ENCODE data around the gene DTNB.
A peak's percentile ranks its signal among the peaks of the same experiment; 100 is the strongest.
"Not testable (repeated sequence)": the region's sequence is repeated elsewhere in the genome, so short reads cannot be mapped to it uniquely, and the experiment has no call there.

DTNB gene

DNA sequence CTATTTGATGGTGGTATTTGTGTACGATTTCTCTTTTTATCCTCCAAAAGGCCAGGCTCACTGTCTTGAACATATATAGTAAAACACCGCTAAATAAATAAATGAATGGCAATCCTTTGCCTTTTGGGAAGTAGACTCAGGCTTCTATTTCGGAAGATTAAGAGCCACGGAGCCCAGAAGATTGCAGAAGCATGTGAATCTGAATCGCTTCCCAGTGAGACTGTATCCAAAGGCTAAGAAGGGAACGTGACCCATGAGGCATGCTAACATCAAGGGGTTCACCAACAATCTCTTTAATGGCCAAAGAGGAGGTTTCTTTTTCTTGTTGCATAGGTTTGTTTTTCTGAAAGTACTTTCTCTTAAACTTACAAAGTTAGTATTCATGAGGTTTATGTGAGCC lies 261.6 kb downstream of the DTNB start:
- DNase-seq: no peak

DNA sequence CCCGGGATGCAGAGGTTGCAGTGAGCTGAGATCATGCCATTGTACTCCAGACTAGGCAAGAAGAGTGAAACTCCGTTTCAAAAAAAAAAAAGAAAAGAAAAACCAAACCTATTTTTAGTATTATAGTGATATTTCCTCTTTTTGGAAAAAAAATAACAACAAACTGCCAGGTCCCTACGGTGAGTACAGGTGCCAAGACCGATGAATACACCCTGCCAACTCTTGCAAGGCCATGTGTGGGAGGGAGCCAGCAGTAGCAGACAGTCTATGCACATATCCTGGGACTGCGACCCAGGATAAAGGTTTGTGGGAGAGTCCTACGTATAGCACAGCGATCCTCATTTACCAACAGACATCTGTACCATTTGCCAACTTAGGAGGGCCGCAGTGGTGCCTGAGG lies 262.1 kb downstream of the DTNB start:
- DNase-seq: no peak

DNA sequence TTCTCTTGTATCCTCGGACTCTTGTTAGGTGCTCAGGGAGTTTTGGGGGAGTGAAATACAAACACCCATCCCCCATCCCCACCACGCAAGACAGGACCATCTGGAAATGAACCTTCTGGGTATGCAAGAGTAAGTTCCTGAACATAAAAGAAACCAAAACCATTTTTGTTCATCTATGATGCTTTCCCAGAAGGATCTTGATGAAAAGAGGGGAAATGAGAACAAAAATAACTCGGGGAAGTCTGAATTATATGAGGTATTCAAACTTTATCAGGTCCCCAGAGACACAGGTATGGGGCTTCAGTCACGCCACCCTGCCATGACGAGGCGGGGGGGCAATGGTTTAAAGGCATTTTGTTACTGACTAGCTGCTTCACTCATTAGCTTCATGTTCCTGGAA lies 263.0 kb downstream of the DTNB start:
- no peak for DNase-seq

DNA sequence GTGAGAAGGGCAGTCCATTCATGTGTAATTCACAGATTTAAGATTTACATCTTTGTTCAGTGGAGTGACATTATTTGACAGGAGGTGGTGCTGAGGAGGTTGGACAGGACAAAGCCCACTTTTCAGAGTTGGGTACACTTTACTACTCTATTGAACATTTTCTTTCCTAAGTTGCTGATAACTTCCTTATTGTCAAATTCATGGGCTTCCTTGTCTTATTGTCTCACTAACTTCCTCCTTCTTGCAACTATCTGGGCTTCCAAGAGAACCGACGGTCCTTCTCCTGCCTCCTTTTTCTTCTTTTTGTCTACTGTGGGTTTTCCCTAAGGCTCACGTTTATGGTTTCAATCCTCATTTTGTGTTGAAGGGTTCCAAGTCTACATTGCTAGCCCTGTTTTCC lies 263.9 kb downstream of the DTNB start:
- no peak for DNase-seq

DNA sequence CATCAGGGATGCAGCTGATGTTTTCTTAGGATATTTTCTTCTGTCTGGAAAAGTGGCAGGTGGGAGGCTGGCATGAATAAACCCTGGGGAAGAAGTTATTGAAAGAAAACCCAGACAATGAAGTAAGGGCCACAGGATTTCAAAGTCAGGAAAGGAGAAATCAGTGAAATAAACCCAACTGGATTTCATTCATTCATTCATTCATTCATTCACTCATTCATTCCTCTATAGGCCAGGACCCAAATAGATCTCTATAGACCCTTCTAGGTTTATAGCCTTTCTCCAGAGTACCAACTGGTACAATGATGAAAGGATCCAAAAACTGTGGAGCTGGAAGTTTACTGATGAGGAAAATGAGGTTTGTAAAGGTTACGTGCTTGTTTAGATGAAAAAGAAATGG lies 264.3 kb downstream of the DTNB start:
- no peak for DNase-seq

DNA sequence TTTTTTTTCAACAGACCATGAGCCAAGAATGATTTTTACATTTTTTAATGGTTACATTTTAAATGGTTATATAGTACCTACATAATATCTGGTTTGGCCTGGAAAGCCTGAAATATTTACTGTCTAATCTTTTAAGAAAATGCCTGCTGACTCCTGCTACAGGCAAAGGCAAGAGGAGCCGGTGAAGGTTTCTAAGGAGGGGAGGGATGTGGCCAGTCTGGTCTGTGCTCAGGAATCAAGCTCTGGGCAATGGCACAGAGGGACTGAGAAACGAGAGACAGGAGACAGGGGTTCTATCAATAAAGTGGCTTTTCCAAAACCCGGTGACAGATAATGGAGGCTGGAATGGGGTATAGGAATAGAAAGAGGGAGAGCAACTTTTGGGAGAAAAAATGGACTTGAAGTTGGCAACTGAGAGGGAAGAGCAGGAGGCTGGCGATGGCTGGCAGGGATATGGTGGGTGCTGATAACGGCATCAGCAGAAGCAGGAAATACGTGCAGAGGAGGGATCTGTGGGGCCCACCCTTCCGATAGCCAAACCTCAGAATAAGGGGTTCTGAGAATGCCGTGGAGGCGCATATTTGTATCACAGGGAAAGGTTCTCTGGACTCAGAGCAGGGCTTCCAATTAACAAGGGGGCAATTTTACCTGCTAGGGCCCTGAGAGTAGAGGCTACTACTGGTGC lies 267.6 kb downstream of the DTNB start:
- no peak for DNase-seq

DNA sequence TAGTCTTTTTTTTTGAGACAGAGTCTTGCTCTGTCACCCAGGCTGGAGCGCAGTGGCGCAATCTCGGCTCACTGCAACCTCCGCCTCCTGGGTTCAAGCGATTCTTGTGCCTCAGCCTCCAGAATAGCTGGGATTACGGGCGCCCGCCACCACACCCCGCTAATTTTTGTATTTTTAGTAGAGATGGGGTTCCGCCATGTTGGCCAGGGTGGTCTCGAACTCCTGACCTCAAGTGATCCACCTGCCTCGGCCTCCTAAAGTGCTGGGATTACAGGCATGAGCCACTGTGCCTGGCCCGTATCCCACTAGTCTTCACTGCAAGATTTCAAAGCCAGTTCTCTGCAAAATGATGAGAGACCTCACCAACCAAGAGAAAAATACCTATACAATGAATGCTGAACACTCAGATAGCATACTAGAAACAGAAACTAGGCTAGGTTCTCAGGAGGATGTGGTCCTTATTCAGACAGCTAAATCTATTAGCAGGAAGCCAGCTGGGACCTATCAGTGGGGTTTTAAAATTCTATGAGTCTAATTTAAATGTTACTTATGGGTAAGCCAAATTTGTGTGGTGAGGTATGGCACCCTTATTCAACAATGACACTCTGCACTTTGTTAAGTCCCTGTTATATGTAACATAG lies 270.1 kb downstream of the DTNB start:
- DNase-seq: not testable (repeated sequence)

DNA sequence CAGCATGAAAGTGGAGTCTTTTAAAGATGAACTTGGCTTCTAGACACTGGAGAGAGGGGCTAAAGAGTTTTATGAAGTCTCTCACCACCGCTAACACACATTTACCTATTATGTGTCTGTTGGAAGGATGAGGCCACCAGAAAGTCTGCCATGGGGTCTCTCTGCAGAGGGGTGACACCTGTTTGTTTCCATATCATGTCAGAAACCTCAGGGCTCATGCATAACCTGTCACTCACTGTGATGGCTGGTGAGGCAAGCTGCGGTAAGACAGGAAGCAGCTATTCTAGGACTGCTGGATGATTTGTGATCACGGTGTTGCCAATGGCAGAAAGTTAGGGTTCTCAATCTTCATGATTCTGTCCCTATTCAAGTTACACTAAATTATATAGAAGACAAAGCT lies 270.9 kb downstream of the DTNB start:
- DNase-seq: no peak

DNA sequence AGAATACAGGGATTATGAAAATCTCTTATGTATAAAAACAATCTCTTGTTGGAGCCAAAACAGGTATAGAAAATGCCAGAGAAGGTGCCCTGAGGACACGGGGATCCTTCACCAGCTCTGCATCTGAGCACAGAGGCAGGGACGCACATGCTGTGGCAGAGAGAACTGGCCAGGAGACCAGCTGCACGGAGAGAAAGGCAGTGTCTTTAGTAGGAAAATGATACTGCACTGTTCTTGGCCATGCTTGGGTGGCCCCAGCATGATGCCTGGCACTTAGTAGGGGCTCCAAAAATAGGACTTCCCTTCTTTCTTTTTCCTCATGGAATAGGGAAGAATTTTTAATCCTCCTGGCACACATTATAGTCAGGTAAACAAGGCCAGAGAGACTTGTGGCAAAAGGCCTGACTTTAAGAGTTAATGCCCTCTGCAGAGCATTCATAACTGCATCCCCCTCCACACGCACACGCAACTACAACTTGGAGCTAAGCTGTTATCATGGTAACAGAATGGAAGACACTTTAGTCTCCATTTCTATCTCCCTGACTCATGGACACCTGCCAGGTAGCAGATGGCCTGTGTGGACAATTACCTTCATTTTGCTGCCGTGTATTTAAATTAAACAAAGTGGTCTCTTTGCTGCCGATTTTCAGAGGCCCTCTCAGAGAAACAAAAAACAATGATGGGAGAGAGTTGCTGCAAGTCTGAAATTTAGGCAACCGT lies 271.9 kb downstream of the DTNB start:
- peak; percentile 70 for DNase-seq

DNA sequence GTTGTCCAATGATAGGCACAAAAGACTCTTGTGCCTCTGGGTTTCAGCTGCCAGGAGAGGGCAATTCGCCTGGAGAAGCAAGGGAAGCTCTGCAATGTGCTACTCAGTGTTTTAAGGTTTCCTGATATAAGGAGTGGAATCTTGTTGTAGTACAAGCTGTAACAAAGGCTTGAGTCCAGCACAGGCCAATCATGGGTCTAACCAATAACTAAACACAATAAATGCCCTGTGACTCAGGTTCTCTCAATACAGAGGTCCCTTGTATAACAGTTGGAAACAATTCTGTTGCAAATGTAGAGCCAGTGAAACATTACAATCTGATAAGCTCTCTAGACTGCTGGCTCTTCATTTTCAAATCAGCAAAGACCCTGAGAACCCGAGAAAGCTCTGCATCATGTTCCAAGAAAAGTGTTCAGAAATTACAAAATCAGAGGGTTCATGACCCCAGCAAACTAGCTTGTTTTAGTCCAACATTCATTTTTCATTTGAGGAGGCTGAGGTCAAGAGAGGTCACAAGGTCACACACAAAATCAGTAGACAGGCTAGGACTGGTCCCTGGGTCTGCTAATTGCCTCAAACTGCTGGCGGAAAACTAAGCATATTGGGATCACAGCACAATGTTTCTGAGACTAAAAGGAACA lies 272.7 kb downstream of the DTNB start:
- no peak for DNase-seq

DNA sequence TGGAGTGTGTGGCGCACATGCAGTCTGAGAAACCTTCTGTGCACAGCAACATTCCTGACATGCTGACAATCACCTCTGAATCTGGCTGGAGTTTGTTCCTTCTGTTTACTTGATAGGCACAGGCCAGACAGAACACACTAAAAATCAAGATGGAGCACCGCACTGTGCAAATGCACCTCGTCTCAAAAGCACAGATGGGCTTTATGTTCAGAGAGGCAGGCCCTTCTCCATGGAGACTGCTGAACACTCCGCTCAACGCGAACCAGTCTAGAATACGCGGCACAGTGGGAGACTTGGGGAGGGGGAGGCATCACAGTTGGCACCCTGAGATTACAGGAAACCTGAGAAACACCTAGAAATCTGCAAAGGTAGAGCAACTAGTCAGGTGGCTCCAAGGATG lies 273.2 kb downstream of the DTNB start:
- no peak for DNase-seq

DNA sequence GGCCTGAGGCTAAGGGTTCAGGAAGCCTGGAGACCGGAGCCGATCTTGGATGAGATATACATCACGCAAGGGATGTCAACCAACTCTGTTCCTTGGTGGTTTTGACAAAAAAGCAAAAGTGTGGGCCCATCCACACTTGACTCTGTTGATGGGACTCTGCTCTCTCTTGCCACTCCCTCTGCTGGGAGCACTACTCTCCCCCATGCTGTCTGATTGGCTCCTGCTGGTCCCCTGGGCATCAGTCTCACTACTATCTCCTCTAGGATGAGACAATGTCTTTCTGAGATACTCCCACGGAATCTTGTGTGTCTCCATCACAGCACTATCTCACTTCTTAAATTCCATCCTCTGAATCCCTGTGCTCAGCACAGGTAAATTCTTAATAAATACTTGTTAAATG lies 274.8 kb downstream of the DTNB start:
- no peak for DNase-seq

DNA sequence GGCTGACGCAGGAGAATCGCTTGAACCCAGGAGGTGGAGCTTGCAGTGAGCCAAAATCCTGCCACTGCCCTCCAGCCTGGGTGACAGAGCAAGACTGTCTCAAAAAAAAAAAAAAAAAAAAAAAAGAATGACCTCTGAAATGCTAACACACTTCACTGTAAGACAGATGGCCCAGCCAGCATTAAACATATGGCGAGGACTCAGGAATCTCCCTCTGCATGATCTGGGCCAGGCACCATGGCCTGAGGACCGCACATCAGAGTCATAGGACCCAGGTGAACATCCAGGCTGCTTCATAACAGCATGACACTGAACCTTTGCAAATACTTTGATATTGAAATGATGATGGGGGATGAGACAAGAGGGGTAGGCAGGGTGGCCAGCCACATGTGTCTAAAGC lies 275.6 kb downstream of the DTNB start:
- no peak for DNase-seq

DNA sequence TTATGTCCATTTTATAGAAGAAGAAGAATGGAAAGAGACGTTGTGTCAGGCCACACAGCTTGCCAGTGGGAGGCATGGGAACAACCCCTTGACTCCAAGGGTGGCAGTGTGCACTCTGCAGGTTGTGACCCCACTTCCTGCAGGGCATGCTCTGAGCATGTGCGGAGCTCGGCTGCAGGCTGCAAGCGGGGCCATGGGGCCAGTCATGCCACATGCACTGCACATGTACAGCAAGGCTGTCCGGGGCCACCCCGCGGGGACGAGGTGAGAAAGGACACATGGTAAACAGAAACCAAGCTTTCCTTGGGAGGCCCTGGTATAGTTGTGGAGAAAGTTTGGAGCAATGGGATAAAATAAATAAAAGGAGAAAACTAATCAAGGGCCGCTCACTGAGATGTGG lies 284.2 kb downstream of the DTNB start:
- no peak for DNase-seq

DNA sequence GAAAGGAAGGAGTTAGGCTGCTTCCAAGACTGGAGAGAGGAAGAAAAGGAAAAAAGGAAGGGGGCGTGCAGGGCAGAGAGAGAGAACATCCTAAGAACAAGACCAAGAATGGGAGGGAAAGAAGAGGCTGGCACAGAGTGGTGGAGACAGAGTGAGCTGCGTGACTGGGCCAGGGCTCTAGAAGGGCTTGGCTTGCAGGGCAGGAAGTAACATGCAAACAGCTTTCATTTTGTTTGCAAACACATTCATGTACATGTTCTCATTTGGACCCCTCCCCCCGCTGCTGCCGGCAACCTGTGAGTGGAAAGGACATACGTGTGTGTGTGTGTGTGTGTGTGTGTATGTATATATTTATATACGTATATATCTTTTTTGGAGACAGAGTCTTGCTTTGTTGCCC lies 284.9 kb downstream of the DTNB start:
- DNase-seq: no peak

DNA sequence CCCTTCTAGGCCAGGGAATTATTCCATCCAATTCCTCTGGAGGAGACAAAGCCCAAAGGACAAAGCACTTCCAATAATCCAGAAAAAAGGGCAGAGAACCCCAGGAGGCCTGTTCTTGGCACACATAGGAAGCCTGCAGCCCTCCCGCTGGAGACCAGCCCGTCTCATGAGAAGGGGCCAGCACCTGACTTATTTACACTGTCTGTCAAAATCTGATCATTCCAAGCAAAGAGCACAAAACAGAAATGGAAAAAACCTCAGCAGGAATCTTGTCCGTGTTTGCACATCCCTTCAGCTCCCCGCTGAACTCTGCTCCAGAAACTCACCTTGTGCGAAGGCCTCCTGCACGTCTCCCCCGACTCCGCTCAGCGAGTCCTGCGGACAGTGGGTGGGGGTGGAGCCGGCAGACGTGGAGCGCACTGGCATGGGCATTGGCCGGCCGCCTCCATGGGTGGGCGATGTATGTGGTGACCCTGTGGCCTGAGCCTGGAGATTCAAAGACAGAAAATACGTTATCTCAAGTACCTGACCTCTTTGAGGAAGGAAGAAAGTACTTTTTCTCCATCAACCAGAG lies 285.4 kb downstream of the DTNB start:
- DNase-seq: no peak

DNA sequence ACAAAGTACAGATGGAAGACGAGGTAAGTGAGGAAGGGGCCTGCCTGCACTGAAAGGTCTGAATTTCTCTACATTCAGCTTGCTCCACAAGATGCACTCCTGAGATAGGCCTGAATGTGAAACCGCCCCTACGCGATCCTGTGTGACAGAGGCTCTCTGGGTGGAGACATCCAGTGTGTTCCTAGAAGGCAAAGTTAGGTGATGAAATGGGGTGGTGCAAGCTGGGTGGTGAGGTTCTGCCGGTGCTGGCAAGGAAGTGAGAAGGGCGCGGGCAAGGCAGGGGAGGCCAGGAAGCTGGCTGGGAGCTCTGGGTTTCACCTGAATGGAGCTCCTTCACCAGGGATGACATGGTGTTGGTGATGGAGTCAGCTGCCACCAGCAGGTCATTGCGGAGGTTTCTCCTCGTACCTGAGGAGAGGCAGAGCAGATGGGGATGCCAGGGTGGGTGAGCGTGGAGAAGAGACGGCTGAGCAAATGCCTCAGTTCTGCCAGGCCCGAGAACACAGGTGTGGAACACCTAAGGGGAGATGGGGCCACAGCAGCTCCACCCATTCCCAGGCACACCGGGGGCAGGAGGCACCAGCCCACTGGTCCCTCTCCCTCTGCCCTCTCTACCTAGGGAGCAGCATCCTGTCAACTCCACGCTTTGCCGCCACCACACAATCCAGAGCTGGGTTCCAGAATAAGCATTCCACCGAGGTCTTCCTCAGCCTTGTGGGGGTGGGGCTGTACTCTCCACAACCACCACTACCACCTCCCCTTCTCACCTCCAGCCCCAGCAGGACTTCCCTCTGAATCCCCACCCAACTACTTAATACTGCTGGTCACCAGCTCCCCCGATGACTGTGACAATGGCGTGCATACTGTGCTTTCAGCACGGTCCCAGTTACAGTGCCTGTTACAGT lies 286.2 kb downstream of the DTNB start:
- no peak for DNase-seq

DNA sequence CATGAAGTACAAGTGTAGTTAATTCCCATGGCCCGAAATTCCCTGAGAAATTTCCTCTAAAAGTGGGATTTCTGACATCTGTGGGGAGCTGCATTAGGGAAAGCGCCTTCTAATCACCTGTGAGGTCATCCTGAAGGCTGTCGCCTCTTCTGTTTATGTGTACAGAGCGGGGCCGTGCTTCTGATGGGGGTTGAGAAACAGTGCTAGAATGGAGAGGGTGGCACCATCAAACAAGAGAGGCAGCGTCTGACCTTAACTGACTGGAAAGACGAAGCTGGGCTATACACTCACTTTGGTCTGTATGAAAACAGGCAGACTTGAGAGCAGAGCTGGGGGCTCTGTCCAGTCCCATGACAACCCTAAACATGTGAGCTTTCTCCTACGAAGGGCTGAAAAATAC lies 287.5 kb downstream of the DTNB start:
- no peak for DNase-seq

DNA sequence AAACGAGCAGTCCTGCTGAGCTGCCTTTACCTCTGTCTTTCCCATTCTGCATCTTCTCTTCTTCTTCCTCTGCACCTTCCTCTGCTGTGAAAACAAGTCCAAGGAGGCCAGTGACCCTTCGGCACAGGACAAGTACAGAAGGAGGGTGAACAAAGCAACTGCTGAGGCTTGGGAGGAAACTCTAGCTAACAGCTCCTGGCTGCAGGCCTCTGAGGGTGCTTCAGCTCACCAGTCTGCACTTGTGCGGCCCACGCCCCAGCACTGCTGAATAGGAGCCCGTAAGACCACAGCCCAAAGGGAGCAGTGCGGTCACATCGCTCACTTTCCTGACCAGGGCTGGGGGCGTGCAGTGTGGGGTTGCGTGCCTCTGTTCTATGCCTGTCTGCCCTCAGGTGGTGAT lies 289.6 kb downstream of the DTNB start:
- no peak for DNase-seq

DNA sequence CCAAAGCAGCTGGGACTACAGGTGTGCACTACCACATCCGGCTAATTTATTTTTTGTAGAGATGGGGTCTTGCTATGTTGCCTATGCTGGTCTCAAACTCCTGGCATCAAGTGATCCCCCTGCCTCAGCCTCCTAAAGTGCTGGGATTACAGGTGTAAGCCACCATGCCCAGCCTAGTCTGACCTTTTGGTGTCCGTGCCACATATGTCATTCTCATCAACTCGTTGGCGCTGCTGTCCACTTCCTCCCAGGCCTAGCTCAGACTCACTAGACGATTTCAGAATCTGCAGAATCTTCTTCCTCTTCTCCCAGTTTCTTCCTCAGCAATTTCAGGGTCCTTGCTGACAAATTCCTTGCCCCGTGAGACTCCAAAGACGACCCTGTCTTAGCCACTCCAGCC lies 291.9 kb downstream of the DTNB start:
- DNase-seq: no peak

DNA sequence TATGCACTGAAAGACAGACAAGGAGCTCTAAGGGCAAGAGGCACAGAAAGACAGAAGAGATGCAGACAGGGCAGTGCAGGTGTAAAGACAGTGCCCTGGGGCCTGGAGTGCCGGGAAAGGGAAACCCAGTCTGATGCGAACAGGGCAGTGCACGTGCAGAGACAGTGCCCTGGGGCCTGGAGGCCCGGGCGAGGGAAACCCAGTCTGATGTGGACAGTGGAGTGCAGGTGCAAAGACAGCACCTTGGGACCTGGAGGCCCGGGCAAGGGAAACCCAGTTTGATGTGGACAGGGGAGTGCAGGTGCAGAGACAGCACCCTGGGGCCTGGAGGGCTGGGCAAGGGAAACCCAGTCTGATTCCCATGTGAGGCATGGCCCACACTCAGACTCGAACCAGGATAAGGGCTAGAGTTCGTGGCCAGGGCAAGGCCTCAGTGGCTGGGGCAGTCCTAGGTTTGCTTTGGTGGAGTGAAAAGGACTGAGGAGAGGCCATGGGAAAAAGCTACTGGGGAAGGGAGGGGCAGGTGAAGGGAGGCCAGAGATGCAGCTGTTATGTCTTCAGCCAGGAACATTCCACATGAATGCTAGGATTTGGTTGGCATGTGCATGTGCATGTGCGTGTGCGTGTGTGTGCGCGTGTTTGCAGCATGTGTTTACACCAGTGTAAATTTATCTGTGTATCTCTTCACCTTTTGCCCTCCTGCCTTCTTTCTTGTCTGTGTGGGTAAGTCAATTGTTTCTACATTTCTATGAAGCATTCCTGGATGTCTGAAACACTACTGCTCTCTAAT lies 292.6 kb downstream of the DTNB start:
- no peak for DNase-seq

DNA sequence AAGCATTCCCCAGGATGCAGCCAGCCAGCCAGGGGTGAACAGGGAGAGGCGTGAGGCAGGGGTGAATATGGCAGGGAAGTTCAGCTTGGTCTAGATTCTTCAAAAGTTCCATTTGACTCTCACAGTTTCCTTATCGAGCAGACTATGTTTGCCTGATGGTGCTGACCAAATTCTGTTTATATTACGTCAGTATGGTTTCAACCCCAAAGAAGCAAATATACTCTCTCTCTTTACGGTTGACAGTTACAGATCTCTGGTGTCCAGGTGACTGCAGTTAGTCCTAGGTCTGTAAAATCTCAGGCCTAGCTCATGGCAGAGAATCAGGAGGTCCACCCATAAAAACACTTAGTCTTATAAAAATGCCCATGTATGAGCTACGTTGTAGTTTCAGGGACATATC lies 293.4 kb downstream of the DTNB start:
- DNase-seq: no peak

All from NCI-H1436 (cell line).